Hepatocyte (in vitro differentiated cells): ENCODE results near the gene PRELID3B.

Experiments used
- EZH2 ChIP-seq: fragments of 200-600 bp; sonication (generic); IDR thresholded peaks from 2 replicates; pipeline ENCODE4 v1.6.1; 2016; ENCODE audit warnings: antibody characterized with exemption, mild to moderate bottlenecking, borderline replicate concordance
- EZH2phosphoT487 ChIP-seq: fragments of 200-600 bp; sonication (generic); IDR thresholded peaks from one replicate; pipeline ENCODE4 v1.6.1; 2018; ENCODE audit warnings: antibody characterized with exemption, mild to moderate bottlenecking, low read depth, moderate library complexity; ENCODE audit not compliant: unreplicated experiment, severe bottlenecking
- TF ChIP-seq, protein P1 (sequence below): fragments of 200-600 bp; sonication (generic); IDR thresholded peaks from 2 replicates; pipeline ENCODE4 v1.5.1; 2016; ENCODE audit warnings: antibody characterized with exemption, mild to moderate bottlenecking; ENCODE audit not compliant: poor library complexity

DNA sequence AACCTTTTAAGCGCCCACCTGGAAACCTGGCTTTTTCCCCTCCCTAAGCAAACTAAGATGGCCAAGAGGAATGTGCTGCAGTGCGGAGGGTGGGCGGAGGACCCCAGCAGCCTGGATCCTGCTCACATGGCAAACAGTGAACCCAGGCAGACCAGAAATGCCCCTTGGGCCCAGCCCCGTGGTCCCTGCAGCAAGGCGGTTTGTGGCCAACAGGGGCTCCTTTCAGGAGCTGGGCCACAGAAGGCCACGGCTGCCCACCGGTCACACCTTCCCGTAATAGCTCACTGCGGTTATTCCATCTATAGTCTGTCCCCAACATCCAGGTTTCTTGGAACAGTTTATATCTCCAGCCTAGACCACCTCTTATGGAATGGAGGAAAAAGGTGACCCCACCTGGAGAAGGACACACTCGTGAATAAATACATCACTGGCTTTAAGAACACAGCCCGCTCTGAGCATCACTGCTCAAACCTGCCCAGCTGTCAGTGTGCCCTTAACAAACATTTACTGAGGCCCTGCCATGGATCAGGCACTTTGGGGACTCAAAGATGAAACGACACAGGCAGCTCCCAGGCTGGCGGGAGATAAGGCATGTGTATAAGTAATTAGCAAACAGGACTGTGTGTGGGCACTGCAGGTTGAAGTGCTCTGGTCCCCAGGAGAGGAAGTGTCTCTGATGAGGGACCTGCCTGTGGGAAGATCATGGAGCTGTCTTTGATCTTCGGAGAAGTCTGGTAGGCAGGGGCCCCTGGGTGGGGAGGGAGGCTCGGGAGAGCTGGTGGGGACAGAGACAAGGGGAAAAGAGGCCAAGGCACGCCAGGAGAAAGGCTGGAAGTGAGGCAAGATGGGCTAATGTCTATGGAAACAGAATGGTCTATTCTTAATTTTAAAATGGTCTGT lies 26.5 kb downstream of the PRELID3B start:
- TF ChIP-seq, protein P1, sequence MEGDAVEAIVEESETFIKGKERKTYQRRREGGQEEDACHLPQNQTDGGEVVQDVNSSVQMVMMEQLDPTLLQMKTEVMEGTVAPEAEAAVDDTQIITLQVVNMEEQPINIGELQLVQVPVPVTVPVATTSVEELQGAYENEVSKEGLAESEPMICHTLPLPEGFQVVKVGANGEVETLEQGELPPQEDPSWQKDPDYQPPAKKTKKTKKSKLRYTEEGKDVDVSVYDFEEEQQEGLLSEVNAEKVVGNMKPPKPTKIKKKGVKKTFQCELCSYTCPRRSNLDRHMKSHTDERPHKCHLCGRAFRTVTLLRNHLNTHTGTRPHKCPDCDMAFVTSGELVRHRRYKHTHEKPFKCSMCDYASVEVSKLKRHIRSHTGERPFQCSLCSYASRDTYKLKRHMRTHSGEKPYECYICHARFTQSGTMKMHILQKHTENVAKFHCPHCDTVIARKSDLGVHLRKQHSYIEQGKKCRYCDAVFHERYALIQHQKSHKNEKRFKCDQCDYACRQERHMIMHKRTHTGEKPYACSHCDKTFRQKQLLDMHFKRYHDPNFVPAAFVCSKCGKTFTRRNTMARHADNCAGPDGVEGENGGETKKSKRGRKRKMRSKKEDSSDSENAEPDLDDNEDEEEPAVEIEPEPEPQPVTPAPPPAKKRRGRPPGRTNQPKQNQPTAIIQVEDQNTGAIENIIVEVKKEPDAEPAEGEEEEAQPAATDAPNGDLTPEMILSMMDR: no peak
- TF ChIP-seq EZH2 (no peak), EZH2phosphoT487 (no peak)
